AG09309 (cell line): Measurements from ENCODE around the gene ZNF439.
"Not testable (repeated sequence)": the region's sequence is repeated elsewhere in the genome, so short reads cannot be mapped to it uniquely, and the experiment has no call there.

Source experiments
- DNase-seq: peaks from one replicate; pipeline ENCODE4 v3.0.0-alpha.2; 2010; ENCODE audit warnings: low read depth
- H3K4me3 ChIP-seq: 2 replicates; pipeline ENCODE4 v1.5.1; 2011; ENCODE audit warnings: mild to moderate bottlenecking, low read depth, low read length, moderate library complexity; ENCODE audit not compliant: control insufficient read depth
- TF ChIP-seq, protein P1 (sequence below): IDR thresholded peaks from 2 replicates; pipeline ENCODE4 v1.5.1; 2011; ENCODE audit warnings: mild to moderate bottlenecking, low read depth, low read length, inconsistent platforms; ENCODE audit not compliant: insufficient read depth, control insufficient read depth; ENCODE audit errors: missing control alignments

The ZNF439 gene

DNA sequence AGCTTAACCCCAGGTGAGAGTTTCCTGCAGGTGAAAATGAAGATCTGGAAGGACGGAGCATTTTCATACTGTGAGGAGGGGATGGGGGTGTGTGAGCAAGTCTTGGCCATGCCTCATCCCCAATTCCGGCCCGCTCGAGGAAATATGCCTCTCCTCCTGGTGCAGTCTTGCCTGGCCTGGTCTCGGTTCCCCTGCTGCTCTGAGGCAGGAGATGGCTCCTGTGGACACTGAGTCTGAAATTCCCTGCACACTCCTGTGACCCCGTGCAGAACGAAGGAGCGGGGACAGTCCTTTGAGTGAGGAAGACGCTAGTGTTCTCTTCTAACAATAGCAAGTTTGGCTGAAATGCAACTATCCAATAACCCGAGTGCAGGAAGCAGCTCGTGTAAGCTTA lies 329 bp upstream of the ZNF439 start:
- DNase-seq = no peak
- H3K4me3 ChIP-seq = peak overlapping the region; percentile 90
- TF ChIP-seq, protein P1, sequence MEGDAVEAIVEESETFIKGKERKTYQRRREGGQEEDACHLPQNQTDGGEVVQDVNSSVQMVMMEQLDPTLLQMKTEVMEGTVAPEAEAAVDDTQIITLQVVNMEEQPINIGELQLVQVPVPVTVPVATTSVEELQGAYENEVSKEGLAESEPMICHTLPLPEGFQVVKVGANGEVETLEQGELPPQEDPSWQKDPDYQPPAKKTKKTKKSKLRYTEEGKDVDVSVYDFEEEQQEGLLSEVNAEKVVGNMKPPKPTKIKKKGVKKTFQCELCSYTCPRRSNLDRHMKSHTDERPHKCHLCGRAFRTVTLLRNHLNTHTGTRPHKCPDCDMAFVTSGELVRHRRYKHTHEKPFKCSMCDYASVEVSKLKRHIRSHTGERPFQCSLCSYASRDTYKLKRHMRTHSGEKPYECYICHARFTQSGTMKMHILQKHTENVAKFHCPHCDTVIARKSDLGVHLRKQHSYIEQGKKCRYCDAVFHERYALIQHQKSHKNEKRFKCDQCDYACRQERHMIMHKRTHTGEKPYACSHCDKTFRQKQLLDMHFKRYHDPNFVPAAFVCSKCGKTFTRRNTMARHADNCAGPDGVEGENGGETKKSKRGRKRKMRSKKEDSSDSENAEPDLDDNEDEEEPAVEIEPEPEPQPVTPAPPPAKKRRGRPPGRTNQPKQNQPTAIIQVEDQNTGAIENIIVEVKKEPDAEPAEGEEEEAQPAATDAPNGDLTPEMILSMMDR = no peak

DNA sequence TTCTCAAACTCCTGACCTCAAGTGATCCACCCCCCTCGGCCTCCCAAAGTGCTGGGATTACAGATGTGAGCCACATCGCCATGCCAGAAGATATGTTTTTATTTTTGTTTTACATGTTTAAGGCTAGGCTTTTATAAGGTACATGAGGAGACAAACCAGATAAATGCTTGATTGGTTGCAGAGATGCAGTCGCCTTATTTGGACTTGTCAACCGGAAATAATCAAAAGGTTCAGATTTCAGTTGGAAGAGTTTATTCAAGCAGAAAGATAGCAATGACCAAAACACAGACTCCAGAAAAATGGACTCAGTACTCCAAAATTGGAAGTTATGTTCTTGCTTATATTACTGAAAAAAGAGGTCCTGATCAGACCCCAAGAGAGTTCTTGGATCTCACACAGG lies 1.8 kb downstream of the ZNF439 start:
- DNase-seq, H3K4me3 ChIP-seq: not testable (repeated sequence)

DNA sequence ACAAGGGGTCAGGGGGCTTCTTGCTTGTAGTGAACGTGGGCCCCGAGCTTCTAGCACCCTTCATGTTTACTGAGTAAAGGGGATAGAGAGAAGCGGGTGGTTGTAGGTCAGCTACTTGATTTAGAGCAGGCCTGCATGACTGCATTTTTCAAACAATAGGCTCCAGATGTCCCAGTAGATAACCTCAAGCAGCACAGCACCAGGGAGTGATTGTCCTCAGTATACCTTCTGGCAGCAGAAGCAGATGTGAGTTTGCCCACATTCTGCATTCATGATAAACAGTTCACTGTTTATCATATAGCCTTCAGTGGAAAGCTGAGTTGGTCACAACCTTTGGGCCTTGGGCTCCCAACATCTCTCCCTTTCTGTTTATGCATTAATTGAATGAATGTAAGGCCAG lies 4.8 kb downstream of the ZNF439 start:
- no peak overlapping the region for H3K4me3 ChIP-seq
- TF ChIP-seq, protein P1 = no peak
- no peak for DNase-seq

DNA sequence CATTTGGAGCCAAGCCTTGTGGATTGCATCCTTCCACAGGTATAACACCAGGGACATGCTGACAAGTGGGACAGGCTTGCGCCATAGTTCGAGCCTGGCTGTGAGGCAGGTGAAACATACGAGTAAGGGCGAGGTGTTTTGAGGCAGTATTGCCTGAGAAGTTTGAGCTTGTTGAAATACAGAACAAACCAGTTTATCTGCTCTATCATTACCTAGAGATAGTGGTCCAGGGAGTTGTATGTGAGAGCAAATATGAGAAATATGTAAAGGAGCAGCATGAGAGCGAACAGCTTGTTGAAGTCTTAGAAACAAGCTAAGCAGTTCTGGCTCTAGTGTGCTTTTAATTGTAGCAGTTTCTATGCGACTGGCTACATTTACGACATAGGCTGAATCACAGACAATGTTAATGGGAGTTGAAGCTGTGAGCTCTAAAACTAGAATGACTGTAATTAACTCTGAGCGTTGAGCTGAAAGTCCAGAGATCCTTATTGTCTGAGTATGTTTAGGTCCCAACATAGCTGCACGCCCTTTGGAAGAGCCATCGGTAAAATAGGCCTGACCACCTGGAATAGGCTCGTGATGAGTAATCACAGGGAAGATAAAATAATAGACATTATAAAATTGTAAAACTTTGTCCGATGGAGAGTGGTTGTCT lies 8.2 kb downstream of the ZNF439 start:
- H3K4me3 ChIP-seq = no peak overlapping the region
- DNase-seq = no peak
- TF ChIP-seq, protein P1 = no peak

DNA sequence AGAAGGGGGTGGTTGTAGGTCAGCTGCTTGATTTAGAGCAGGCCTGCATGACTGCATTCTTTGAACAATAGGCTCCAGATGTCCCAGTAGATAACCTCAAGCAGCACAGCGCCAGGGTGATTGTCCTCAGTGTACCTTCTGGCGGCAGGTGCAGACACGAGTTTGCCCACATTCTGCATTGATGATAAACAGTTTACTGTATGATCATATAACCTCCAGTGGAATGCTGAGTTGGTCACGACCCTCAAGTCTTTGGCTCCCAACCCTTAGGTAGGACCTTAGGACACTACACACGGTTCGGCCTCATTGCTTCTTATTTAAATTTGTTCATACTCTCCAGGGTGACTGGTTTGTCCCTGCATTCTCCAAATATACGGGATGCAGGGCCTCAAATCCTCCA lies 12.2 kb downstream of the ZNF439 start:
- TF ChIP-seq, protein P1 = no peak
- no peak for DNase-seq
- no peak overlapping the region for H3K4me3 ChIP-seq

DNA sequence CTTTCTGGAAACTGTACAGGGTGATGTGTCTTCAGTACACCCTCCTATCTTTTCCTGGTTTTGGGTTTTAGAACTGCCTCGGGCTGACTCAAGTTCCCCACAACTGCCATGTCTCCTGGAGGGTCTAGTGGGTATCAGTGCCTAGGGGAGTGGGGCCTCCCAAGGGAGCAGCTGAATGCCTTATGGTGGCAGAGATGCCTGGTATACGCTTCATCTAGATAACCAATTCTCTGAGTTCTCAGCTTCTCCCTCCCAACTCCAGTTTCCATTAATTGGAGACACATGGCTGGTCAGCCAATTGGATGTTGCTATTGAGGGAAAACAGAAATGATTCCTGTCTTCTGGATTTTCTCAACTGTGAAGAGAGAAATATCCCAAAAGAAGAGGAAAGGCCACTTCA lies 12.8 kb downstream of the ZNF439 start:
- no peak for DNase-seq
- no peak overlapping the region for H3K4me3 ChIP-seq
- TF ChIP-seq, protein P1 = no peak

DNA sequence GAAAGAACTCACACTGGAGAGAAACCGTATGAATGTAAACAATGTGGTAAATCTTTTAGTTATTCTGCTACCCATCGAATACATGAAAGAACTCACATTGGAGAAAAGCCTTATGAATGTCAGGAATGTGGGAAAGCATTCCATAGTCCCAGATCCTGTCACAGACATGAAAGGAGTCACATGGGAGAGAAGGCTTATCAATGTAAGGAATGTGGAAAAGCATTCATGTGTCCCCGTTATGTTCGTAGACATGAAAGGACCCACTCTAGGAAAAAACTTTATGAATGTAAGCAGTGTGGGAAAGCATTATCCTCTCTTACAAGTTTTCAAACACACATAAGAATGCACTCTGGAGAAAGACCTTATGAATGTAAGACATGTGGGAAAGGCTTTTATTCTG lies 19.2 kb downstream of the ZNF439 start:
- not testable (repeated sequence) for DNase-seq, H3K4me3 ChIP-seq

DNA sequence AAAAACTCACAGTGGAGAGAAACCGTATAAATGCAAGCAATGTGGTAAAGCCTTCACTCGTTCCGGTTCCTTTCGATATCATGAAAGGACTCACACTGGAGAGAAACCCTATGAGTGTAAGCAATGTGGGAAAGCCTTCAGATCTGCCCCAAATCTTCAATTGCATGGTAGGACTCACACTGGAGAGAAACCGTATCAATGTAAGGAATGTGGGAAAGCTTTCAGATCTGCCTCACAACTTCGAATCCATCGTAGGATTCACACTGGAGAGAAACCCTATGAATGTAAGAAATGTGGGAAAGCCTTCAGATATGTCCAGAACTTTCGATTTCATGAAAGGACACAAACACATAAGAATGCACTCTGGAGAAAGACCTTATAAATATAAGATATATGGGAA lies 19.7 kb downstream of the ZNF439 start:
- TF ChIP-seq, protein P1 = no peak
- no peak for DNase-seq
- H3K4me3 ChIP-seq = no peak overlapping the region
